ENCODE results near the gene ETFBKMT.

DNA sequence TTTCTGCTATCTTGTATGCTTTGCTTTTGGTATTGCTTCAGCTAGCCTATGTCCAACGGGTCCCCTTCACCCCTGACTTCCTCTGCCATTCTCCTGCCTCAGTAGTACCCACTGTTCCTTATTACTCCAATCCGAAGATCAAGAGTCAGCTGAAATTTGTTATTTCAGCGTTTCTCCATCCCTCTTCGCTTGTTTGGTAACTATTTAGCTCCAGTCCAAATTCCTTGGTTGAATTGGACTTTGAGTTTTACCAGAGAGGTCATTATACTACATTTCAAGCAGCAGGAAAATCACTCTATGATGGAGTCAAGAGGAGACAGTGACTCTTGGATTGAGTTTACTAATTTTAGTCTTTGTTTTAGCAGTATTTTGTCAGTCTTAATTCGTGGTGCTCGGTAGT lies 4.5 kb downstream of the ETFBKMT start:
- TF ChIP-seq, protein P1, sequence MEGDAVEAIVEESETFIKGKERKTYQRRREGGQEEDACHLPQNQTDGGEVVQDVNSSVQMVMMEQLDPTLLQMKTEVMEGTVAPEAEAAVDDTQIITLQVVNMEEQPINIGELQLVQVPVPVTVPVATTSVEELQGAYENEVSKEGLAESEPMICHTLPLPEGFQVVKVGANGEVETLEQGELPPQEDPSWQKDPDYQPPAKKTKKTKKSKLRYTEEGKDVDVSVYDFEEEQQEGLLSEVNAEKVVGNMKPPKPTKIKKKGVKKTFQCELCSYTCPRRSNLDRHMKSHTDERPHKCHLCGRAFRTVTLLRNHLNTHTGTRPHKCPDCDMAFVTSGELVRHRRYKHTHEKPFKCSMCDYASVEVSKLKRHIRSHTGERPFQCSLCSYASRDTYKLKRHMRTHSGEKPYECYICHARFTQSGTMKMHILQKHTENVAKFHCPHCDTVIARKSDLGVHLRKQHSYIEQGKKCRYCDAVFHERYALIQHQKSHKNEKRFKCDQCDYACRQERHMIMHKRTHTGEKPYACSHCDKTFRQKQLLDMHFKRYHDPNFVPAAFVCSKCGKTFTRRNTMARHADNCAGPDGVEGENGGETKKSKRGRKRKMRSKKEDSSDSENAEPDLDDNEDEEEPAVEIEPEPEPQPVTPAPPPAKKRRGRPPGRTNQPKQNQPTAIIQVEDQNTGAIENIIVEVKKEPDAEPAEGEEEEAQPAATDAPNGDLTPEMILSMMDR (IDR thresholded peaks at IDR 0.05; ENCODE audit: insufficient read depth, low read depth, low read length), result no peak
- no peak for TF ChIP-seq EZH2 (IDR thresholded peaks at IDR 0.05; ENCODE audit: insufficient read depth, low read length)

Measured in astrocyte (in vitro differentiated cells and primary cell).